K562 (cell line): ENCODE results near the gene BLCAP.

Source experiments
- CREB3 ChIP-seq: fragments of 450-650 bp; conservative IDR thresholded peaks from 2 replicates; pipeline ENCODE4 v1.6.1; 2016; ENCODE audit warnings: missing genetic modification characterization, low read depth, mild to moderate bottlenecking, missing compliant biosample characterization, moderate library complexity
- CTCF ChIP-seq, 3 experiments: IDR thresholded peaks in 2 of 3; conservative IDR thresholded peaks in 1 of 3; 2 replicates each; pipeline ENCODE4 v1.5.1; 2011 to 2012; ENCODE audit warnings: low read length in 3 of 3, mild to moderate bottlenecking in 3 of 3, control low read depth in 2 of 3, improper control_type of control experiment in 1 of 3, inconsistent platforms in 1 of 3, low read depth in 1 of 3, mixed read lengths in 1 of 3, moderate library complexity in 1 of 3; ENCODE audit not compliant: insufficient read depth in 2 of 3
- ELF4 ChIP-seq: fragments of 450-650 bp; formaldehyde crosslinking; IDR thresholded peaks from 2 replicates; pipeline ENCODE4 v1.4.0; 2022; ENCODE audit warnings: missing genetic modification characterization
- MAX ChIP-seq: sonication (generic); formaldehyde crosslinking; IDR thresholded peaks from 2 replicates; pipeline ENCODE4 v1.9.0; 2022; ENCODE audit warnings: mild to moderate bottlenecking, missing genetic modification reagents
- POLR2A ChIP-seq: fragments of 450-650 bp; conservative IDR thresholded peaks from 2 replicates; pipeline ENCODE4 v1.6.1; 2016
- XRCC3 ChIP-seq: fragments of 450-650 bp; IDR thresholded peaks from 2 replicates; pipeline ENCODE4 v1.6.1; 2017; ENCODE audit warnings: mild to moderate bottlenecking, moderate library complexity
- ZBTB1 ChIP-seq: sonication (generic); formaldehyde crosslinking; IDR thresholded peaks from 2 replicates; pipeline ENCODE4 v1.8.1; 2023; ENCODE audit warnings: missing genetic modification reagents, low read depth, mild to moderate bottlenecking, borderline replicate concordance
- ZNF224 ChIP-seq: sonication (generic); formaldehyde crosslinking; IDR thresholded peaks from 2 replicates; pipeline ENCODE4 v1.8.0; 2022; ENCODE audit warnings: mild to moderate bottlenecking, missing genetic modification reagents
- ZNF263 ChIP-seq: sonication (generic); formaldehyde crosslinking; IDR thresholded peaks from 2 replicates; pipeline ENCODE4 v1.8.0; 2022; ENCODE audit warnings: mild to moderate bottlenecking, missing genetic modification reagents, borderline replicate concordance

- TF ChIP-seq MAX (CRISPR knock-in tag) (no peak), ELF4 (CRISPR knock-in tag) (no peak), POLR2A (no peak), CREB3 (tag) (no peak), CTCF (IDR thresholded peaks at IDR 0.05 in 2 of 3, conservative IDR thresholded peaks at IDR 0.05 in 1 of 3; ENCODE audit: insufficient read depth in 2 of 3, low read depth in 1 of 3, low read length in 3 of 3) (no peak), ZNF263 (CRISPR knock-in tag) (no peak), ZBTB1 (CRISPR knock-in tag) (no peak), ZNF224 (no peak), XRCC3 (no peak)
Observed at GRCh38 chr20:37560629-37561028, 33.0 kb upstream of the BLCAP start.
